Measurements from ENCODE around the gene CPHXL. TPM values are rescaled to one million over a fixed set of nuclear protein-coding genes. Genes with fewer than 3 reads are reported as not detected.

The CPHXL gene
- total RNA-seq, result not detected

DNA sequence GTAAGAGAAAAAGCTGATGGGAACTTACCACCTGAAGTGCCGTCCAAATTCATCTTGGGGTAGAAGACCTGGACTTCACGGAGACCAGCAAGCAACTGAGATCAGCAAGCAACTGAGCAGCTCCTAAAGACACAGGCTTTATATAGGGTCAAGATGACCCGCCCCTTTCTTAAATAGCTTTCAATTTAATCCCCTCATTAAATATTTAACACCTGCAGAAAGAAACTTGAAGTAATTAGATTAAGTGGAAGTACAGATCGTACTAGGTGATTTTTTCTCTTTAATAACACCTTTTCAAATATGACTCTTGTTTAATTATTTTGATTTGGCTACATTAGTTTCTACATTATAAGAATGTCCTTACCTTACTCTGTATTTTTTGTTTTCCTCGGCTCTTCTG, at the start of gene CPHXL:
CPHXL (minus strand) TSS at position 101 of the 400 bp plus-strand sequence; CDS start at position 53, 48 bp downstream.
- DNase-seq (ENCODE audit: low read depth in 2 of 3, low spot score in 2 of 3), result no peak

DNA sequence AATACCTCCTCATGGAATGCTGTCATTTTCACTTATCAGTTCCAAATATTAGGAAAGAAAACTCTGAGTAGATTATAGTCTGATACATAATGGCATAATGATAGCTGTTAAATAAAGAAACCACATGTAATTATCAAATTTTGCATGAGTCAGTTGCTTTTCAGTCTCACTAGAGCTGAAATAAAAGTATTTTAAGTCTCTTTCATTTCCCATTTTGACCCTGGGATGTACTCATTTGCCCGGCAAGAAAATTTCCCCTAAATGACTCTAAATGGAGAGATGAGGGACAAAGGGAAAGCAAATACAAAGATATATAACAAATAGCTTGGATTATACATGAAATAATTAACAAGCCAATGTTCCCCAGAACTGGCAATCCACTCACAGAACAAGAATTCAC, 47.9 kb upstream of the CPHXL start:
- DNase-seq (ENCODE audit: low read depth in 2 of 3, low spot score in 2 of 3), result no peak

DNA sequence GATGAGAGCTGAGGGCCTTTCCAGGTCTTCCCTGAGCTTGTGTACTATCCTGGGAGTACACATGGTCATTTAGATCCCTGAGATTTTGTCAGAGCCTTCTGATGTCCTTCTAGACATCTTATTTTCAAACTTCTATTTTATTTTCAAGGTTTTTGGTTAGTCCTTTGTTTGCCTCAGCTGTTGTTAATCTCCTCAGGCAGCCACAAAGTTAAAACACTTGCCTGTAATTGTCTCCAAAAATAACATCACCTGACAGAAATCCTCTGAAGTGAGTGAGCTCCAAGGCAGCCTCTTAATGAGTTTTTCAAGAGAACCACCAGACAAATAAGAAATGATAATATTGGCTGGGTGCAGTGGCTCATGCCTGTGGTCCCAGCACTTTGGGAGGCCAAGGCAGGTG, 43.8 kb upstream of the CPHXL start:
- DNase-seq (ENCODE audit: low read depth in 2 of 3, low spot score in 2 of 3), result no peak

DNA sequence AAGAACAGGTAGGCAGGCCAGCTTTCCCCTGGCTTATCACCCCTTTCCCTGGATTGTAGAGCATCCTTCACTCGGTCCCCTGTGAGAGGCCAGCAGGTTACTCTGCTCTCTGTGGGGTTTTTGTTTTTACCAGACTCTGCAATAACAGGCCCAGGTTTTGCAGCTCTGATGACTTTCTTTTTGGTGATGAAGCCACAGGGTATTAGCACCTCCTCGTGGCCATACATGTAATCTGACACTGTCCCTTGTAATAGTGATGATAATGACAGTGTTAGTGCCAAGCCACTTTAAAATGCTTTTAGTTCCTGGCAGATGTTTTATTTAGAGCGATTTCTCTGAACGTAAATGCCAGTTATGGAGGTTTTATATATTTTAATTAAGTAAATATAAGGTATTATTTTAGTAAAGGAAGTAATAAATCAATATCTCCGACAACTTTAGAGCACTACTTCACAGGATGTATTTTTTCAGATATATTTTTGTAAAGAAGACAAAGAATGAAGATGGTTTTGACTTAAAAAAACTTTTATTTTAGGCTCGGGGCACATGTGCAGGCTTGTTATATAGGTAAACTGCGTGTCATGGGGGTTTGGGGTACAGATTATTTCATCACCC, 38.0 kb upstream of the CPHXL start:
- peak; percentile 31 to 78 (median 56) for DNase-seq (ENCODE audit: low read depth in 2 of 3, low spot score in 2 of 3)

DNA sequence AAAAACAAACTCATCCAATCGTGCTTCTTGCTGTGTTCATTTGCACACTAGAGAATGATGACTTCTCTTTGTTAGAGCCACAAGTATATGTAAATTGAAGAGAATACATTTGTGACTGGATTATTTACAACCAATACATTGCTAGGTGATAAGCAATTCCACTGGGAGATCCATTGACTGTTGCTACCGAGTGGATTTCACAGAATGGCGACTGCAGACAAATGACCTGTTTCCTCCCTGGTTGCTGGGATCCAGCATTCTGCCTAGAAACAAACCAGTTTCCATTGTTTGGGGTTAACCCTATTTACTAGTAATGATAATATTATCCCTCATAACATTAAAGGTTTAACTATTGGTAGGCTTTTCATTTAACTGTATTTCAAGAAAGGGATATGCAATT, 36.9 kb upstream of the CPHXL start:
- DNase-seq (ENCODE audit: low read depth in 2 of 3, low spot score in 2 of 3), result no peak

DNA sequence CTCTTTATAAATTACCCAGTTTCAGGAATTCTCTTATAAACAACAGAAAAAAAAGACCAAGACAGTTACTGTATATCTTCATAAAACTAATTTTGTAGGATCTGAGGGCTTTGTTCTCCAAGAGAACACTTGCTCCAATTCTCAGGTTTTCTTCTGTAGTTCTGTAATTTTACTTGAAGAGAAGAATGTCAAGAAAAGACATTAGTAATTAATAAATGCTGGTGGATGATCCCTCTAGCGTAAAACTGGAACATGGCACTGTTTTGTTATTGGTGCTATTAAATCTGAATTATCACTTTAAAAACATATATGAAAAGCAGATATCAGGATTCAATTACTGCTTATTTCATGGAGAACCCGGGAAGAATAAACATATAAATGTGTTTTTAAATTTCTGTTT, 36.5 kb upstream of the CPHXL start:
- no peak for DNase-seq (ENCODE audit: low read depth in 2 of 3, low spot score in 2 of 3)

DNA sequence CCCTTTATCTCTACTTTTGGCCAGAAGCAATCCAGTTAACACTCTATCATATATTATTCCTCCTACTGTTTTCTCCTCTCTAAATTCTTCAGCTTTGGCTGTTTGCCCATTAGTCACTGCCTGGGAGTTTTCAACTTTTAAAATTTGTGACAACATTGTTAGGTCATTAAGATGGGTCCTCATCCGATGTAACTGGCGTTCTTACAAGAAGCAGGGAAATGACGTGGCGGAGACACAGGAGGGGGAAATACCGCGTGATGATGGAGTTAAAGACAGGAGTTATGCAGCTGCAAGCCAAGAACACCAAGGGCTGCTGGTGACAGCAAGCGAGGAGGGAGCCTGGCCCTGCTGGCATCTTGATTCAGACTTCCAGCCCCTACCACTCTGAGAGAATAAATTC, 34.8 kb upstream of the CPHXL start:
- no peak for DNase-seq (ENCODE audit: low read depth in 2 of 3, low spot score in 2 of 3)

DNA sequence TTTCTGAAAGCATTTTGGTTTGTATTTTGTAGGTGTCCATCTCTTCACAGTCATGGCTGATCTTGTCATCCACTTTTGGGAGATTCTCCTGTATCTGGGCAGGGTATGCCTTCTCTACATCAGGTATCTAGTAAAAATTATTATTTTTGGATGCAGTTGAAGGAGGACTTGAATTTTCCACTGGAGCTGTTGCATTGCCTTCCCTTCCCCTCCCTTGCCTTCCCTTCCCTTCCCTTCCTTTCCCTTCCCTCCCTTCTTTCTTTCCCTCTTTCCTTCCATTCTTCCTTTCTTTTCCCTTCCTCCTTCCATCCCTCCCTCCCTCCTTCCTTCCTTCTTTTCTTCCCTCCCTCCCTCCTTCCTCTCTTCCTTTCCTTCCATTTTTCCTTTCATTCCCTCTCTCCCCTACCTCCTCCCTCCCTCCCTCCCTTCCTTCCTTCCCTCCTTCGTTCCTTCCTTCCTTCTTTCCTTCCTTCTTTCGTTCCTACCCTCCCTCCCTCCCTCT, 33.8 kb upstream of the CPHXL start:
- DNase-seq (ENCODE audit: low read depth in 2 of 3, low spot score in 2 of 3), result no peak

DNA sequence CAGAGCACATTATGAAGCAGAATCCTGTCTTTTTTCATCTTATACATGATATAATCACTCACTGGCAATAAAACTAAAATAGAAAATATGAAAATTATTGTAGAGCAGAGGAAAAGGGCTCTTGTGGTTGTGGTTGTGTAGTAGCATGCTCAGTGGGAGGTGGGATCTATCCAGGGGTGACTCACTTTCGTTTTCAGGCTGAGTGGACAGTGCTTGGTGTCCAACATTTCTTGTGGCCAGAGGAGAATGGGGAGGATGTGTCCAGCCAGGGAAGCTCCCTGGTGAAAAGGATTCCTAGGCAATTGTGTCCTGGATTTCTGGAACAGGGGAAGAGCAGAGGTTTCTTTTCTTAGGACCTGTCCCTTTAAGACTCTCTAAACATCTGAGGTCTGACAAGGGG, 31.9 kb upstream of the CPHXL start:
- no peak for DNase-seq (ENCODE audit: low read depth in 2 of 3, low spot score in 2 of 3)

DNA sequence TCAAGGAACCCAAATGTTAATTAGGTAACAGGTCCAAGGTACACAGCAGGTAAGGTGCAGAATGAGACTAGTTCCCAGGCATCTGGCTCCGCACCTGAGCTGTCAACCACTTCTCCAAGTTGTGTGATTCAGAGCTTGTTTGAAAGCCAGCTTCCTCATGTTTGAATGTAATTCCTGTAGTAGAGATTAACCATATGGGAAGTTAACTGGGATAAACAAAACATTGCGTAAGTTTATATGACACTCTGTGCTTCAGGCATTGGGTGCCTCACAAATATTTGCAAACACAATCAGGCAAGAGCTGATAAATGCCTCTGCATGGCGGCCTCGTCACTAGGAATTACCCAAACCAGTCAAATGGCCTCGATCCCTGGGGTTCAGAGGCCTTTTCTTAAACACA, 27.9 kb upstream of the CPHXL start:
- no peak for DNase-seq (ENCODE audit: low read depth in 2 of 3, low spot score in 2 of 3)

DNA sequence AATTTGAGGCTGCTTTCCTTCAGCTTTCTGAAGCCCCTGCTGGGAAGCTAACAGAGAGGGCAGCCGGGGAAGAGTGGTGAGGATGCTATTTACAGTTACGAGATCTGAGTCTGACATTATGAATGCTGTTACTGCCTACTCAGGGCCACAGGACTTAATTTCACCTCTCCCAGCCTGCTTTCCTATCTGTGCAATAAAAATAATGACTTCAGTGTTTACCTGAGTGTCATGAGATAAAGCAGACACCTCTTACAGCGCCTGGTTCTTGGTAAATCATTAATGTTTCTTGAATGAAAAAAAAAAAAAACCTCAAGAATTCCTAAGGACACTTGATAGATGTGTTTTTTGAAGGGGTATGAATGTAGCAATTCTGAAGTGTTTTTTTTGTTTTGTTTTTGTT, 24.2 kb upstream of the CPHXL start:
- no peak for DNase-seq (ENCODE audit: low read depth in 2 of 3, low spot score in 2 of 3)

DNA sequence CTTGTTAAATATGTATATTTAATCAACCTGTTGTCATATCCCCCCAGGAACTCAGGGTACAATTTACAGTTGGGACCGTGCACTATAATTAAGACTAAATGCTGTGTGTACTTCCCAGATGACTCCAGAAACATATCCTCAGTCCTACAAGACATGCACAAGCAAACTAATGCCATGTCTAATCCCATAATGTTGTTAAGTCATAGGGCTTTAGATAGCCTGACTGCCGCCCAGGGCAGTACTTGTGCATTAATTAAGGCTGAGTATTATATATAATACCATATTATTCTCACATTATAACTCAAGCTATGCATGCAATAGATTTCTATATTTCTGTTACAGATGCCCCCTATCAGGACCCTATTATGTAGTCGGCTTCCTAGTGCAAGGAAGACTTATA, 20.1 kb upstream of the CPHXL start:
- DNase-seq (ENCODE audit: low read depth in 2 of 3, low spot score in 2 of 3), result no peak

DNA sequence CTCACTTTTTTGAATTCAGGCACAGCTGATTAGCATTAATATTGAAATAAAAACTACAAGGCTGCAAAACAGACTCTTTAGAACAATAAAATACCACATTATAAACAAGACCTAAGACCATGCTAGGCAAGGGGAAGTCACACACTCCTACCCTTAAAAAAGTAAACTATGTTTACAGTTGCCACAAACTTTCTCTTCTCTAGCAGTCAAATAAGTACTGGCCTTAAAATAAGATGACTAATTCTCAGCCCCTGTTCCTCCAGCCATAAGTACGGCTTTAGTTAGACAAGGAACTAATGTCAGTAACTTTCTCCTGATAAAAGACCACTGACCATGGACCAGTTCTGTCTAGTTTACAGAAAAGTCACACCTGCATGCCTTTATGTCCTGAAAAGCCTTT, 19.5 kb upstream of the CPHXL start:
- no peak for DNase-seq (ENCODE audit: low read depth in 2 of 3, low spot score in 2 of 3)

DNA sequence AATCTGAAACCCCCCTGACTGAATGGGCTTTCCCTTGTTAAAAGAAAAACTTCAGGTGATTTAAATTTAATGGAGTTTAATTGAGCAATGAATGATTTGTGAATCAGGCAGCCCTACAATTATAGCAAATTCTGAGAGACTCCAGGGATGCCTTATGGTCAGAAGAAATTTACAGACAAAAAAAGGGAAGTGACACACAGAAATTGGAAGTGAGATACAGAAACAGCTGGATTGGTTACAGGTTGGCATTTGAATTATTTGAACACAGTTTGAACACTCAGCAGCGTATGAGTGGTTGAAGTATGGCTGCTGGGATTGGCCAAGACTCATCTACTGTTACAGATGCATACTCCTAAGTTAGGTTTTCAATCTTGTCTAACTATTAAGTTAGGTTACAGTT, 19.0 kb upstream of the CPHXL start:
- DNase-seq (ENCODE audit: low read depth in 2 of 3, low spot score in 2 of 3), result no peak

DNA sequence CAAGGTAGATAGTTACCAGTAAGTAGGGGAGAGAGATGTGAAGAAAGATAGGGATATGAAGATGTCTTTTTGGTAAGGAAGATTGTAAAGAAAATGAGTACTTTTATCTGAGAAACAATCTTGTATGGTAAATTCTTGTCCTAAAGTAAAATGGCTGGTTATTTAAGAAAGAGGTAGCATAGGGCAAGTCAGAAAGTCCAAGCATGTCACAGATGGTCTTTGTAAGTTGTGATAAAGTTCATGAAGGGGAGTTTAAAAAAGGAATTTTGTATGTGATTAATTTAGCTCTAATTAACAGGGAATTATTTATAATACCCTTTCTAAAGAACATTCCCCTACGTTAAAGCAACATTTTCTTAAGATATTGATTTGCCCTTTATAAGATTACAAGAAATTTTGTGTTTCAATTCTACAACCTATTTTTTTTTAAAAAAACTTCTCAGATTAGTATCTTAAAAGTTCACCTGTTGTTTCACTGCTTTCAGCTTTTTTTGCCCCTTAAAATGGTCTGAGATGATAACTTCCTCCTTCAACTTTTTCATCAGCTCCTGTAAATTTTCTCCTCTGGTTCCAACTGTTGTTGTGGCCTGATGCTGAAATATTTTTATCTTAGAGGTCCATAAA, 16.2 kb upstream of the CPHXL start:
- no peak for DNase-seq (ENCODE audit: low read depth in 2 of 3, low spot score in 2 of 3)

DNA sequence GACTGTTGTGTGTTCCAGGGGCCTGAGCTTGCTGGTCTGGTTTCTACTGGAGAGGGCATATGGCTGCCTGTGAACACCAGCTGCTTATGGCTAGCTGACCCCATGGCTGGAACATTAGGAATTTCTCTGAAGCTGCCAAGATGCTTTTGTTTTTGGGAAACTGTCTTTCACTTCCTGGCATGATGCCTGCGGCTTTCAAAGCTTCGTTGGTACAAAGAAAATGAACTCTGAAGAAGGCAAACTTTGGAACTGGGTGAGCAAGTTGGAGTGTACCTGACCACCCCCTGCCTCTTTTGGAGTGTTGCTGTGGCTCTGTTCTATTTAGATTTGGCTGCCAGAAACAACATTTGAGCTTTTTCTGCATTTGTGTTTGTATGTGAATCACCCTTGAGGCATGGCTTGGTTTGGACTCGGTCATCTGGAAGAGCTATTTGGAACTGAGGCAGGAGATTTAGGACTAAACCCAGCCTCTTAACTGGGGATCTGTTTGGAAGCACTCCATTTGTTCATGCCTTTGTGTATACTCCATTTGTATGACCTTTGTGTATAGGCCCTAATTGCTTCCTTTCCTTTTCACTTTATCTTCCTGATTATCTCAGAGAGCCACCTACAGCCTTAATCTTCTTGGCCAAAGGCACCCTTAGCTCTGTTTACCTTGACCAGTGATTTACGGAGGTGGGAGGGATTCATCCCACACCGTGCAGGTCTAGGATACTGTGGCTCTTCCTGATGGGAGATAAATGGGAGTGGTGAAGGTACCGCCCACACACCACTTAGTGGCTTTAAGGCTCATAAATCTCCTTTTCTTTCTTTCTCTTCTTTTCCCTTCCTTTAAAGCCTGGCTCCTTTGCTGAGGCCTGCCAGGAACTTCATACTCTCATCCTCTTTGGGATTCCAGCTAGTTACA, 7.3 kb upstream of the CPHXL start:
- DNase-seq (ENCODE audit: low read depth in 2 of 3, low spot score in 2 of 3), result no peak

DNA sequence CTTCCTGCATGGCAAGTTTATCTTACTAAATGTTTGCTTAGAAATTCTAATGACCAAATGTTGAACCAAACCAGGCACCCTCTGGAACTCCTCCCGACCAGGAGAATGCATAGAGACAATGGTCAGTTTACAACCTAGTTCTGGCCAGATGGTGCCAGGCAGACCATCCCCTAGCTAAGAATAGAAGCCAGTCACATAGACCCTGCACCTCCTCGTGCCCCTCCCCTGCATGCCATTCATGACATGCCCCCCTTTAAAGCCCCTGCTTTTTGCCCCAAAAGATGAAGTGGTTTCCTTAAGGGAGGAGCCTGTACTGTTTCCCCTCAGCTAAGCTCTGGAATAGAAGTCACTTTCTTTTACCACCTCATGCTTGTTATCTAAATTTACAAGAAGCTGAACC, 6.6 kb upstream of the CPHXL start:
- DNase-seq (ENCODE audit: low read depth in 2 of 3, low spot score in 2 of 3), result no peak

DNA sequence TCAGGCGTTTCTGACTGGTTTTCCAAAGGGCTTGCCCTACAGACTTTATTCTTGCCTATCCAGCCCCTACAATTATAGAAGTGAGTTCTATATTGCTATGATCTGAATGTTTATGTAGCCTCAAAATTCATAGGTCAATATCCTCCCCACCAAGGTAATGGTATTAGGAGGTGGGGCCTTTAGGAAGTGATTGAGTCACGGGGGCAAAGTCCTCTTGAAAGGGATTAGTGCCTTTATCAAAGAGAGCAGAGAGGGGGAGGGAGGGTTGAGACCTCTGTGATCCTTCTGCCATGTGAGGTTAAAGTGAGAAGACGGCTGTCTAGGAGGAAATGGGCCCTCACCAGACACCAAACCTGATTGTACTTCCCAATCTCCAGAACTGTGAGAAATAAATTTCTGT, 931 bp upstream of the CPHXL start:
- DNase-seq (ENCODE audit: low read depth in 2 of 3, low spot score in 2 of 3), result no peak

DNA sequence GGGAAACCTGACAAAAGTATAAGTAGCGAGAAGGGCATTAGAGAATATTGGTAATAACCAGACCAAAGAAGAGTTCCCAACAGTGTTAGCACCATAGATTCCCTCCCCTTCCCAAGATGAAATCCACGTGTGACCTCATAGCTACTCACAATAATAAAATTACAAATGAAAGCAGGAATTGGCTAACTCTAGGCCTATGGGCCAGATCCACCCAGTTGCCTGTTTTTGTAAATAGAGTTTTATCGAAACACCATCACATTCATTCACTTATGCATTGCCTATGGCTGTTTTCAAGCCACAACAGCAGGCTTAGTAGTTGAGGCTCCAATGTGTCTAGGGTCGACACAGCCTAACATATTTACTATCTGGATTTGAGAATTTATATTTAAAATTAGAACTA, 7.8 kb downstream of the CPHXL start:
- no peak for DNase-seq (ENCODE audit: low read depth in 2 of 3, low spot score in 2 of 3)

DNA sequence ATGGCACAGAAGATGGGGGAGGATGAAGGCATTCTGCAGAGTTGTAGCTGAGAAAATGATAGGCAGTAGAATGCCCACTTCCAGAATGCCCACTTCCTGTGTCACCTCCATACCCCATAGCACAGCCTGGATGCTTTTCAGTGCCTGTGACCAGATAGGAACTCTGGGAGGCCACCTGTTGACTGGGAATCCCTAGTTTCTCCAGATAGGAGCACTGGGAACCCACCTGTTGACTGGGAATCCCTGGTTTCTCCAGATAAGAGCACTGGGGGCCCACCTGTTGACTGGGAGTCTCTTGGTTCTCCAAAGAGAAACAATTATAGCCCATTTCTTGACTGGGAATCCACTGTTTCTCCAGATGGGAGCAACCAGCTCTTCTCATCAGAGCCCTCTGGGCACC, 11.6 kb downstream of the CPHXL start:
- DNase-seq (ENCODE audit: low read depth in 2 of 3, low spot score in 2 of 3), result no peak

DNA sequence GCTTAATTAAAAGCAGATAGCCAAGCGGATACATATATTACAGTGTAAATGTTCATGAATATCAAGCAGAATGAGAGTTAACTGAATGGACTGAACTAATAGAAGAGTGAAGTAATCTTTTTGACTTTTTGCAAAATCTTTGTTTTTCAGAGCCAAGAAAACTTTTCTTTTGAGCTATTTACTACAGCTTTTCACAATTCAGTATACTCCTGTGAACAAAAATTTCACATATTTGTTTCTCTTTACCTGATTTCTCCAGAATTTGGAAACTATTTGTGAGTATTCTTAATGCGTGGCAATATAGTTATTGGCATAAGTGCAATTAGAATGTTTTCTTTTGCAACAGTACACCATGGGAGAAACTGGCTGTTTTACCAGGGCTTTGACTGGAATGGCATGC, 15.9 kb downstream of the CPHXL start:
- DNase-seq (ENCODE audit: low read depth in 2 of 3, low spot score in 2 of 3), result peak in 1 of 3 donors; percentile 10

DNA sequence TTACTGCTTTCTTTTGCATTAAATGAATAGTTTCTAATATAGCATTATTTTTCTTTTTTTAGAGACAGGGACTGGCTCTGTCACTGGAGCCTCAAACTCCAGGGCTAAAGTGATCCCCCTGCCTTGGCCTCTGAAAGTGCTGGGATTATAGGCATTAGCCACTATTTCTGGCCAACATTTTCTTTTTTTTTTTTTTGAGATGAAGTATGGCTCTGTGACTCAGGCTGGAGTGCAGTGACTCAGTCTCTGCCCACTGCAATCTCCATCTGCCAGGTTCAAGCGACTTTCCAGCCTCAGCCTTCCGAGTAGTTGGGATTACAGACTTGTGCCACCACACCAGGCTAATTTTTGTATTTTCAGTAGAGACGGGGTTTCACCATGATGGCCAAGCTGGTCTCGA, 23.0 kb downstream of the CPHXL start:
- DNase-seq (ENCODE audit: low read depth in 2 of 3, low spot score in 2 of 3), result no peak

Data from hematopoietic multipotent progenitor cell (in vitro differentiated cells).